RKO (cell line): ENCODE measurements around the gene MYL2.

Source experiments
- DNase-seq: peaks from one replicate; pipeline ENCODE4 v3.0.0-alpha.2; 2016; ENCODE audit warnings: low spot score

Gene MYL2

DNA sequence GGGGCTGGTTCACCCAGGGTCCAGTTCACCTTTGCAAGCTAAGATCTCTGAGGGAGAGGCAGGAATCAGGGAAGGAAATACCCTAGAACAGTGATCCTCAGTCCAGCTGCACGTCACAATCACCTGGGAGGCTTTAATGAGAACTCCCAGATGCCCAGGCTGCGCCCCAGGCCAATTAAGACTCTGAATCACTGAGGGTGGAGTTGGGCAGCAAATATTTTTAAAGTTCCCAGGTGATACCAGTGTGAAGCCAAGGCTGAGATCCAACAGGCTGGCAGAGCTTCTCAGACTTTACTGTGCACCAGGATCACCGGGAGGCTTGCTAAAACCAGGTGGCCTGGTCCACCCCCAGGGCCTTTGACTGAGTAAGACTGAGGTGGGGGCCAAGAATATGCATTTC, 23.8 kb downstream of the MYL2 start:
- no peak for DNase-seq

DNA sequence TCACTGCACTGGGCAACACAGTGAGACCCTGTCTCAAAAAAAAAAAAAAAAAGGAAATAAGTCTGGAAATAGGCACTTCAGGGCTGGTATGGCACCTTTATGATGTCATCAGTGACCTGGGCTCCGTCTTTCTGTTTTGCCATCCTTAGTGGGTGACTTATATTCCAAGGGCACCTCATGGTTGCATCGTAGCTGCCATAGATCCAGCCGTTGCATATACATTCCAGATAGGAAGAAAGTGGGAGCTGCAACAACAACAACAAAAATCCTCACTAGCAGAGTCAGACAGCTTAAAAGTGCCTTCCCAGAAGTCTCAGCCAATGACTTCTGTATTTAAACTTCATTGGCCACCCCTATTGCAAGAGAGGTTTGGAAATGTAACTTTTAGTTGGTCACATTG, 26.4 kb downstream of the MYL2 start:
- no peak for DNase-seq

DNA sequence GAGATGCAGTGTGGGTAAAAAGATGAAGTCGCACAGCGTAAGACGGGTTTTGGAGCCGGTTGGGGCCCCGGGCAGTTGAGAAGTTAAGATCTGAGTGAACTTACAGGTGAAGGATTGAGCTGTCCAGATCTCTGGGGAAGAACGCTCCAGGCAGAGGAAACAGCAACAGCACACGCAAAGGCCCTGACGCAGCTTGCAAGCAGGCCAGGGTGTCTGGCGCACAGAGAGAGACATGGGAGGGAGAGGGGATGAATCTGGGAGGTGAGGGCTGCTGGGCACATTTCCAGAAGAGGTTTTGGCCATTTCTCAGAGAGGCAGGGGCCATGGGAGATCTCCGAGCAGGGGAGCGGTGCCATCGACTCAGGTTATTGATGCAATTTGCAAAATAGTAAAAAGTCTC, 31.0 kb downstream of the MYL2 start:
- no peak for DNase-seq

GRCh38 chr12:110888256-110888991, 32.0 kb downstream of the MYL2 start:
- no peak for DNase-seq

DNA sequence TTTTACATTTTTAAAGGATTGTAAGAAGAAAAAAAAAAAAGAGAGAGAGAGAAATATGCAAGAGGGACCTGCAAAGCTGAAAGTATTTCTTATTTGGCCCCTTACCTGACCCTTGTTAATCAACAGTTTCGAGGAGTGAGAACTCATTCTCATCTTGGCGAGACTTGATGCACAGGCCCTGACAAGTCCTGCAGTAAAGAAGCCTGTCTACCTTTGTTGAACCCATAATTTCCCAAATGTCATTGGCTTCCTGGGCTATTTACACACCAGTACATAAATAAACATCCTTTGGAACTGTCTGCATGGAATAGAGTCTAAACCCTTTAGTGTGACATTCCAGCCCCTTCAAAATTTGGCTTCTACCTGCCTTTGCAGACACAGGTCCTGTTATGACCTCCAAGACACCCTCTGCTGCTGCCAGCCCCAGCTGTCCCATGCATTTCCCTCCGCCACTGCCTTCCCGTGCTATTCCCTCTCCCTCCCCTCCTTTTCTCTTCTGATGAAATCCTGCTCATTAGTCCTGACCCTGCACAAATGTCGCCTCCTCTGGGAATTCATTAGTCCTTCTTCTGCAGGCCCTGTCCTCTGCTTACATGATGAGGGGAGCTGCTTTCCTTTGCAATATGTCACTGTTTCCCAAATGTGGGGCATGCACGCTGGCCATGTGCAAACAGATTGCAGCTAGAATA, 35.1 kb downstream of the MYL2 start:
- no peak for DNase-seq

DNA sequence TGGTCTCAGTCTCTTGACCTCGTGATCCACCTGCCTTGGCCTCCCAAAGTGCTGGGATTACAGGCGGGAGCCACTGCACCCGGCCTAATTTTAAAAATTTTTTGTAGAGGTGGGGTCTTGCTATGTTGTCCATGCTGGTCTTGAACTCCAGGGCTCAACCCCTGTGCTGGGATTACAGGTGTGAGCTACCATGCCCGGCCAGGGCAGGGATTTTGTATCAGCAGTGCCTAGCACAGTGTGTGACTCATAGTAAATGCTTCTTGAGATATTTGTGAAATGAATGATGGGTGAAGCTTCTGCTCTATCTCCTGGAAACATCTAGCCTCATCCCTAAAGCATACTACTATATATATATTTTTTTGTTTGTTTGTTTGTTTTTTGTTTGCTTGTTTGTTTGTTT, 37.1 kb downstream of the MYL2 start:
- no peak for DNase-seq

GRCh38 chr12:110880651-110881050, 39.7 kb downstream of the MYL2 start:
- DNase-seq: no peak

GRCh38 chr12:110874781-110875180, 45.6 kb downstream of the MYL2 start:
- no peak for DNase-seq

GRCh38 chr12:110874351-110874750, 46.0 kb downstream of the MYL2 start:
- DNase-seq: no peak

DNA sequence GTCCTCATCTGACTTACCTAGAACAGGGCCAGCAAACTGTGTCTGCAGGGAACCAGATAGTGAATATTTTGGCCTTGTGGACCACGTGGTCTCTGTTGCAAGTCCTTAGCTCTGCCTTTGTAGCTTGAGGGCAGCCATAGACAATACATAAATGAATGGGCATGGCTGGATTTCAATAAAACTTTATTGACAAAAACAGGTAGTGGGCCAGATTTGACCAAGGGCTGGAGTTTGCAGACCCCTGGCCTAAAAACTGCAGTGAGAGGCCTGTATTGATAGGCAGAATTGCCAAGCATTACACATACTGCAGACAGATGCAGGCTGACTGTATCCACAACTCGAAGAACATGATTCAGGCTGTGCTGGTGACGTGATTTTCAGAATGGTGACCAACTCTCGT, 48.3 kb downstream of the MYL2 start:
- DNase-seq: no peak

GRCh38 chr12:110869803-110870202, 50.6 kb downstream of the MYL2 start:
- DNase-seq: no peak

DNA sequence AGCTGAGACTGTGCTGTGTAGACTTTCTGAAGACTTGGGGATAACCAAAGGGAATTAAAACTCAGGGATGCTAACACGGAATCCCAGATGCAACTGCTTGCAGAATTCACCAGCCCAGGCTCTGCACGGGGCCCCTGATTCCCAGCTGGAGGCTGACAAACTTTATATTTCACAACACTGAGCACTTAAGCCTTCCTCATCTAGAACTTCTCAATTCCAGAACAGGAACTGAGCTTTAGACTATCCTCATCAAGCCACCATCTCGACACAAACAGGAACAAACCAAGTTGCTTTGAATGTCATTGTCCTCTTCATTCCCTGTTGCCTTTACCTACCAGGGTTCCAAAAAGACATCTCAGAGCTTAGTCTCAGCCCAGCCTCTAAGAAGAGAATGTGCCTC, 51.4 kb downstream of the MYL2 start:
- no peak for DNase-seq

GRCh38 chr12:110865521-110865920, 54.9 kb downstream of the MYL2 start:
- DNase-seq: no peak

DNA sequence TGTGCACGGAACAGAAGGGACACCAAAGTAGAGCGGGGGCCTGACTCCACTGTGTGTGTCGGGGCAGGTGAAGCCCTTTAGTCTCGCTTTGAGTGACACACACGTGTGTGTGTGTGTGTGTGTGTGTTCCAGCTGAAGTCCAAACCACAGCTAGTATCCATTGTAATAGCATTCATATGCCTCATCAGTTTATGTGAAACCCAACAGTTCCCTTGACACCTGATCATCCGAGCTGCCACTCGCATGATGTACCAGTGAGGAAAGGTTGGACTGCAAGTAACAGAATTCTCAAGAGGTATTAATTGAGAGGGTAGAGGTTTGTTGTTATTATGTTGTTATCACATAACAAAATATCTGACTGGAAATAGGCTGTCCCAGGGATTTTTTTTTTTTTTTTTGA, 57.2 kb downstream of the MYL2 start:
- no peak for DNase-seq

- no peak for DNase-seq
Observed at GRCh38 chr12:110862329-110862728, 58.0 kb downstream of the MYL2 start.

DNA sequence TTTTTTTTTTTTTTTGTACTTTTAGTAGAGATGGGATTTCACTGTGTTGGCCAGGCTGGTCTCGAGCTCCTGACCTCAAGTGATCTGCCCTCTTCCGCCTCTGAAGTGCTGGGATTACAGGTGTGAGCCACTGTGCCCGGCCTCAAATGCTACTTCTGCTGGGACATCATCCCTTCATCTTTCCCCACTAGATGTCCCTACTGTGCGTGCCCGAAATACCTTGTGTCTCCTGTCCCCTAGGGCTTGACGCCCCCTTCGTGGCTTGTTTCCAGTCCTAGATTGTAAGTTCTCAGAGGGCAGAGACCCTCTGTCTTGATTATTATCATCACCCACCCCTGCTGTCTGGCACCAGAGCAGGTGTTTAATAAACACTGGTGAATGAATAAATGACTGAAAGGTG, 58.6 kb downstream of the MYL2 start:
- no peak for DNase-seq
